B cell (primary cell): Measurements from ENCODE around the gene GJC1. TPM values are rescaled to one million over a fixed set of nuclear protein-coding genes. Genes with fewer than 3 reads are reported as not detected.

Experiments used
- ATAC-seq: fragments of 200-7000 bp; cut with Tn5 transposase; one replicate; pipeline ENCODE4 v1.10.0; 2021; ENCODE audit warnings: low read depth, mild to moderate bottlenecking, moderate number of reproducible peaks, moderate library complexity
- CTCF ChIA-PET: fragments of 350-600 bp; sonication (Branson Sonifier 250); formaldehyde crosslinking; loops from one replicate; lab custom pipeline; 2021; ENCODE audit warnings: antibody characterized with exemption, inconsistent platforms; lab: Charles Lee
- POLR2A ChIA-PET: fragments of 350-600 bp; sonication (Branson Sonifier 250); formaldehyde crosslinking; loops from one replicate; lab custom pipeline; 2021; ENCODE audit warnings: antibody characterized with exemption; lab: Charles Lee
- DNase-seq: peaks from one replicate; pipeline ENCODE4 v3.0.0; 2013
- H2AFZ ChIP-seq: 2 replicates; pipeline ENCODE4 v1.6.1; 2012; ENCODE audit warnings: mild to moderate bottlenecking, low read depth, low read length; ENCODE audit not compliant: insufficient read depth, poor library complexity, severe bottlenecking
- H3K27ac ChIP-seq, 2 donors: 1 replicate in 1 of 2; 2 replicates in 1 of 2; pipeline ENCODE4 v1.5.1; 2012 to 2013; ENCODE audit warnings: low read length in 2 of 2, mild to moderate bottlenecking in 2 of 2, moderate library complexity in 1 of 2
- H3K27me3 ChIP-seq, 4 experiments: fragments of 200-600 bp in 1 of 4; sonication (generic) in 1 of 4; replicated peaks in 1 of 4; 1 replicate in 2 of 4; 2 replicates in 2 of 4; pipeline versions ENCODE4 v1.6.1 to v1.7.0; 2013 to 2016; ENCODE audit warnings: low read length in 3 of 4, mild to moderate bottlenecking in 2 of 4, mixed read lengths in 1 of 4, moderate library complexity in 1 of 4; ENCODE audit not compliant: insufficient read depth in 4 of 4, control insufficient read depth in 3 of 4; ENCODE audit errors: control extremely low read depth in 1 of 4
- H3K36me3 ChIP-seq, 2 experiments: replicated peaks in 1 of 2; 1 replicate in 1 of 2; 2 replicates in 1 of 2; pipeline versions ENCODE4 v1.6.1 to v1.7.1; 2013; ENCODE audit warnings: low read length in 1 of 2; ENCODE audit not compliant: insufficient read depth in 2 of 2, control insufficient read depth in 1 of 2; ENCODE audit errors: control extremely low read depth in 1 of 2, extremely low read depth in 1 of 2
- H3K4me1 ChIP-seq, 2 donors: fragments of 200-600 bp in 1 of 2; sonication (generic) in 1 of 2; 1 replicate in 1 of 2; 2 replicates in 1 of 2; pipeline versions ENCODE4 v1.5.1 to v1.6.1; 2013 to 2017; ENCODE audit warnings: low read length in 2 of 2; ENCODE audit not compliant: control insufficient read depth in 2 of 2, insufficient read depth in 2 of 2
- H3K4me2 ChIP-seq: replicated peaks from 2 replicates; pipeline ENCODE3; 2012; ENCODE audit warnings: mild to moderate bottlenecking, low read depth, low read length; ENCODE audit not compliant: poor library complexity, severe bottlenecking
- H3K4me3 ChIP-seq, 5 experiments: fragments of 200-600 bp in 1 of 5; sonication (generic) in 1 of 5; 1 replicate in 3 of 5; 2 replicates in 2 of 5; pipeline versions ENCODE4 v1.5.1 to v1.7.0; 2011 to 2016; ENCODE audit warnings: low read length in 4 of 5, mild to moderate bottlenecking in 4 of 5, low read depth in 2 of 5, control low read depth in 1 of 5, moderate library complexity in 1 of 5; ENCODE audit not compliant: insufficient read depth in 1 of 5; ENCODE audit errors: control extremely low read depth in 1 of 5, extremely low read depth in 1 of 5
- H3K79me2 ChIP-seq: fragments of 200-600 bp; sonication (generic); one replicate; pipeline ENCODE4 v1.6.0; 2016; ENCODE audit warnings: low read length; ENCODE audit not compliant: control insufficient read depth, insufficient read depth
- H3K9ac ChIP-seq: fragments of 200-600 bp; sonication (generic); 2 replicates; pipeline ENCODE4 v1.6.1; 2017; ENCODE audit warnings: mild to moderate bottlenecking, low read length, moderate library complexity
- H3K9me3 ChIP-seq, 3 donors: one replicate each; pipeline versions ENCODE4 v1.6.1 to v1.7.1; 2013; ENCODE audit warnings: low read length in 2 of 3; ENCODE audit not compliant: control insufficient read depth in 2 of 3, insufficient read depth in 1 of 3; ENCODE audit errors: control extremely low read depth in 1 of 3
- H4K20me1 ChIP-seq: 2 replicates; pipeline ENCODE4 v1.6.0; 2012; ENCODE audit warnings: mild to moderate bottlenecking, low read length; ENCODE audit not compliant: insufficient read depth, control insufficient read depth, poor library complexity, severe bottlenecking
- H3K27ac Mint-ChIP-seq: one replicate; pipeline ENCODE4 v1.8.0; 2021; ENCODE audit warnings: mixed read lengths
- H3K27me3 Mint-ChIP-seq: one replicate; pipeline ENCODE4 v1.8.0; 2021; ENCODE audit warnings: mixed read lengths
- H3K4me1 Mint-ChIP-seq: one replicate; pipeline ENCODE4 v1.8.0; 2021; ENCODE audit warnings: mixed read lengths
- H3K4me3 Mint-ChIP-seq: one replicate; pipeline ENCODE4 v1.8.0; 2021; ENCODE audit warnings: mixed read lengths
- H3K9me3 Mint-ChIP-seq: one replicate; pipeline ENCODE4 v1.8.0; 2022; ENCODE audit warnings: mixed read lengths; ENCODE audit not compliant: insufficient read depth
- CTCF ChIP-seq: fragments of 200-600 bp; IDR thresholded peaks from one replicate; pipeline ENCODE4 v1.8.0; 2022; ENCODE audit warnings: antibody characterized with exemption, mild to moderate bottlenecking
- EZH2 ChIP-seq: IDR thresholded peaks from 2 replicates; pipeline ENCODE4 v1.6.1; 2012; ENCODE audit warnings: borderline replicate concordance, low read depth, mild to moderate bottlenecking, moderate library complexity, low read length; ENCODE audit not compliant: insufficient read depth, poor library complexity, severe bottlenecking
- WGBS: methylation state at CpG from one replicate; pipeline ENCODE4 v1.1.5; 2013; ENCODE audit warnings: missing lambda C conversion rate; ENCODE audit not compliant: insufficient coverage; 5-methylcytosine and 5-hydroxymethylcytosine counted together
- intact Hi-C: fragments of 100-400 bp; cut with micrococcal nuclease; formaldehyde crosslinking; loops from one replicate; pipeline ENCODE4 v1.10.0; 2022
- polyA plus RNA-seq: library from polyadenylated mRNA; depleted of rRNA; stranded (reverse); fragments of >200 nt; gene quantifications from 2 replicates; pipeline ENCODE4 v1.2.3, GENCODE V29; 2012
- total RNA-seq, 2 donors: library from RNA; stranded (reverse); fragments of 120-200 nt in 1 of 2; gene quantifications; 1 replicate in 1 of 2; 2 replicates in 1 of 2; pipeline versions ENCODE4 v1.2.3 to v1.2.4, GENCODE V29; 2013 to 2022

GJC1 gene
- total and polyA plus RNA-seq, 2 donors (not counting 1 experiment from before 2014, with no cell fraction given), result not detected

DNA sequence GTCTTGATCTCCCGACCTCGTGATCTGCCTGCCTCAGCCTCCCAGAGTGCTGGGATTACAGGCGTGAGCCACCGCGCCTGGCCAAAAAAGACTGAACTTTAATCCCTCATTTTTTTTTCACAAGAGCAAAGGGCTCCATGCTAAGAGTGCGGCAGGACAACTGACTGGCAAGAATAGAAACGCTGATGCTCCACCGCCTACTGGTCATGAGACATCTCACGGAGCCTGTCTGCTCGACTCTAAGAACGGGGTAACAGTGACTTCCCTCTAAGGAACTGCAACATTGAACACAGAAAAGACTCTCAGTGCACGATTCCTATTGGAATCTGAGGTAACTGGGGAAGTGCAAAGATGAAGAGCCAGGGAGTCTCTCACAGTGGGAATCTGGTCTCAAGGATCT, 41.5 kb upstream of the GJC1 start:
- Mint-ChIP-seq H3K27me3 (no peaks in the 10 kb centered on the region), H3K27ac (no peak overlapping the region), H3K9me3 (no peaks in the 10 kb centered on the region), H3K4me3 (no peak overlapping the region), H3K4me1 (no peaks in the 10 kb centered on the region)
- Histone ChIP-seq H4K20me1 (no peaks in the 10 kb centered on the region), H3K27me3 (no peaks in the 10 kb centered on the region), H3K27ac (no peak overlapping the region), H3K79me2 (peaks cover 4% of the 10 kb centered on the region), H3K4me2 (no peak overlapping the region), H3K36me3 (peaks cover 10 to 85% of the 10 kb centered on the region in 2 experiments), H3K9me3 (no peaks in the 10 kb centered on the region), H3K4me3 (no peak overlapping the region), H3K4me1 (no peaks in the 10 kb centered on the region), H2AFZ (no peak overlapping the region), H3K9ac (no peak overlapping the region)
- TF ChIP-seq CTCF (no peak), EZH2 (no peak)
- ATAC-seq, result no peak
- DNase-seq, result no peak
- ChIA-PET CTCF (no interaction called here), POLR2A (no interaction called here)
- WGBS, result 92% methylated on average over 8 of the region's 12 CpGs
- intact Hi-C loops, result no loop called here

GRCh38 chr17:44867841-44868240, 37.8 kb upstream of the GJC1 start:
- TF ChIP-seq CTCF, result no peak
- TF ChIP-seq EZH2, result no peak
- Mint-ChIP-seq H3K4me3 (no peak overlapping the region), H3K4me1 (no peaks in the 10 kb centered on the region), H3K9me3 (no peaks in the 10 kb centered on the region), H3K27me3 (no peaks in the 10 kb centered on the region), H3K27ac (no peak overlapping the region)
- no peak for DNase-seq
- Histone ChIP-seq H4K20me1 (peaks cover 5% of the 10 kb centered on the region), H3K36me3 (peaks cover 10 to 79% of the 10 kb centered on the region in 2 experiments), H3K79me2 (no peaks in the 10 kb centered on the region), H3K4me2 (no peak overlapping the region), H3K27me3 (no peaks in the 10 kb centered on the region), H3K4me3 (no peak overlapping the region), H3K27ac (no peak overlapping the region), H3K9me3 (no peaks in the 10 kb centered on the region), H3K4me1 (no peaks in the 10 kb centered on the region), H3K9ac (no peak overlapping the region), H2AFZ (no peak overlapping the region)
- intact Hi-C loops, result no loop called here
- ChIA-PET POLR2A (interaction anchor here (0.7 kb wide), 2 partner anchors 89 to 669 kb away, joined by 7 read pairs; no protein-coding TSS in a partner anchor), CTCF (interaction anchor here (1.2 to 9.7 kb wide), 5 partner anchors 10 to 334 kb away, joined by 4 to 208 read pairs (median 6); no protein-coding TSS in a partner anchor)
- no peak for ATAC-seq
- WGBS, result 100% methylated on average over 2 of the region's 3 CpGs
